HG02798 (cell line): ENCODE results near the gene DDR2.
"Not testable (repeated sequence)": the region's sequence is repeated elsewhere in the genome, so short reads cannot be mapped to it uniquely, and the experiment has no call there.

Source experiments
- ATAC-seq: cut with Tn5 transposase; IDR thresholded peaks from one replicate; pipeline ENCODE4 v1.9.1; 2021; ENCODE audit warnings: mild to moderate bottlenecking; ENCODE audit not compliant: unreplicated experiment, poor library complexity

Gene DDR2

DNA sequence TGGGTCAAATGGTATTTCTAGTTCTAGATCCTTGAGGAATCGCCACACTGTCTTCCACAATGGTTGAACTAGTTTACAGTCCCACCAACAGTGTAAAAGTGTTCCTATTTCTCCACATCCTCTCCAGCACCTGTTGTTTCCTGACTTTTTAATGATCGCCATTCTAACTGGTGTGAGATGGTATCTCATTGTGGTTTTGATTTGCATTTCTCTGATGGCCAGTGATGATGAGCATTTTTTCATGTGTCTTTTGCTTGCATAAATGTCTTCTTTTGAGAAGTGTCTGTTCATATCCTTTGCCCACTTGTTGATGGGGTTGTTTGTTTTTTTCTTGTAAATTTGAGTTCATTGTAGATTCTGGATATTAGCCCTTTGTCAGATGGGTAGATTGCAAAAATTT, 175.2 kb downstream of the DDR2 start:
- not testable (repeated sequence) for ATAC-seq

- ATAC-seq: not testable (repeated sequence)
These were observed 180.1 kb downstream of the DDR2 start for GRCh38 chr1:162812357-162812756.

DNA sequence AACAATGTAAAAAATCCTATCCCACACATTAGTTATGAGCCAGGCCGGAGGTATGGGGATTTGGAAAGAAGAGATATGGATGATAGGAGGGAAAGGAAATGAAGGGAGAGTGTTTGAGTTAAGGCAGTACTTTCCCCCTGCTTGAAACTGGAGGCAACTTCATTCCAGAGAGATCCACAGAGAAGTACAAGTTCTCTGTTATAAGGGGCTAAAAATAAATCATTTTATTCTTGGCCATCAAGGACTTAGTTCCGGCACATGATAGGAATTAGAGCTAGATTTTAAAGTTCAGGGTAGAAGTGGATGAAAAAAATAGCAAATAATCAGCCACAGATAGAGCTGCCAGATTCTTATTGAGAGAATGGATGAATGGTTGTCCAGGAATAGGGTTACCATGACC, 185.9 kb downstream of the DDR2 start:
- ATAC-seq: not testable (repeated sequence)

DNA sequence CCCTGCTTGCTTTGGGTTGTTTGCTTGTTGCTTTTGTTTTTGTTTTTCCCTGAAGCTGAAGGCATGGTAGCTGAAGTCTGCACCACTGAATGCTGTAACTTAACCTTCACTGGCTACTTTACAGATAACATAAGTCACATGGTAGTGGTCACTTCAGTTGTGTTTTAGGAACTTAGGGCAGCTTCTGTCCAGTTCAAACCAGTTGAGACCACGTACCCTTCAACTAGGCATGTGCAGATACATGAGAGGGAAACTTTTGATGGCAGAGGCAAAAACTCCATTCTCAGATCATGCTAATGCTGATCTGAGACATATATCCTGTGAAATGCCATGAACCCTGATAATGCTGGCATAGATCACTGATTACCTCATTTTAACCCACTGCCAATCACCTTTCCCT, 186.4 kb downstream of the DDR2 start:
- not testable (repeated sequence) for ATAC-seq

DNA sequence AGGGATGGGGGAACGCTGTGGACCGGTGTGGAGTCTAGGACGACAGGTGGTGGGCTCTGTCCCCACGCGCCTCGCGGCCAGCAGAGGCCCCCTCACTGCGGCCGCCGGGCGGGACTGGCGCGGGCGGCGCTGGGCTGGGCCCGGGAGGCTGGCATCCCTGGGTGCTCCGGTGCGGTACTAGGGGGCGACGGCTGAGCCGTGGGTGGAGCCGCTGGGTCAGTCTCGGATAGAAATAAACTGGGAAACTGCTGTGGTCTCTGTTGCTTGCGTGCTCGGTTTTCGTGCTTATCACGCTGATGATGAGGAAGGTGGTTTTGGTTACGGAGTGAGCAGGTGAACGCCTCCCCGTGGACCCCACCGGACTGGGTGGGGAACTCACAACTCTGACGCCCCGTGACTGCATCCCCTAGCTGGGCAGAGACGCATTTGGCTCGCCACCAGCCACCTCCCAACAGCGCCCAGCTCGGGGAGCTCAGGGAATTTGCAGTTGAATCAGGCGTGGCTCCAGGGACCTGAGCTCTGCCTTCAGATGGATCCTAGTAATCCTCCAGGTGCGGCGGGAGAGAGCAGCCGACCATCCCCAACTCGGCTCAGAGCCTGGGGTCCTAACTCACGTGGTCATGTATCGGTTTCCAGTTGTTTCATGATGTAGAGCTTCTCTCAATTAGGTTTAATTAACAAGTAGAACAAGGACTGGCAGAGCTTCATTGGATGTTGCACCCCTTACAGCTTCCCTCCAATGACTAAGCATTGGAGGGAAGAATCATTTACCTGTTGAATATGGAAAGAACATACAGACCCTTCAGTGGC, 190.3 kb downstream of the DDR2 start:
- no peak for ATAC-seq

DNA sequence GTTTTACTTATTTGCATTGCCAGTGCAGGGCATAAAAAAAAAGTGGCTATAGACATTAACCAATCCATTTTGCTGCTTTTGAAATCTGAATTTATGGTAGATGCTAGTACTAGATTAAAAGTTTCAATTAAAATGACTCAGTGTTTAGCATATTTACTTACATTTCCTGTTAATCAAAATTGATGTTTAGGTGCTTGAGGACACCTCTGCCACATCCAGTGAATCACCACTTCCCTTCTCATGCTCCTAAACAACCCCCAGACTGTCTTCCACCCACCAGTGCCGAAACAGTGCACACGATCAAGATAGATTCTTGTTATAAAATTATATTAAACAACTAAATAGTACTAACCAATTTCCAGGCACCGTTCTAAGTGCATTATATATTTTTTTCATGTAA, 191.0 kb downstream of the DDR2 start:
- no peak for ATAC-seq

DNA sequence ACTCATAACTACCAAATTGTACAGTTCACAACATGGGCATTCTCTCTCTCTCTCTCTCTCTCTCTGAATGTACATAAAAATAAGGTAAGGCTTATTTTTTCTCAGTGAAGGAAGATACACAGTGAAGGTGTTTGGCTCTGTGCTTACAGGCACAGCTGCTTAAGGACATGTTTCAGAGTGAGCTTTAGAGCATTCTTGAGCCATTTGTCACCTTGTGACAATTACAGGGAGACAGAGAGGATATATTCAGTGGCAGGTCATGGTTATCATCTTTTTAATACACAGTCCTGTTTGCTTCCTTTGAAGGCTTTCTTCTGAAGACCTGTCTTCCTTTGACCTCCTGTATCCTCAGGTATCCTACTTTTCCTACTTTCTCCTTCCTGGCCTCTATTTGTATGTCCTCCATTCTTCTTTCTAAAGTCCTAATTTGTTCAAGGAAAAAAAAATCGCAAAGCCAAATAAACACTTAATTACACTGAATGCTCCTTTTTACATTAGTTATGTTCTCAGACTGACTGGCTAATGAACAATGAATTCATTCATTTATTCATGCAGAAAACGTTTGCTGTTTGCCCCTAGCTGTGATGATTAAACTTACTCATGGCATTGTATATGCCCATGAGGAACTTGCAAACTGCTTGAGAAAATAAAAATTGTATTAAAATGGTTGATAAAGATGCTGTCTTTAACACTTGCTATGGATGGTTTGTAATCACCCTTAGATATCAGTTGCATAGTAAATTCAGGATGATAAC, 191.7 kb downstream of the DDR2 start:
- ATAC-seq: no peak

DNA sequence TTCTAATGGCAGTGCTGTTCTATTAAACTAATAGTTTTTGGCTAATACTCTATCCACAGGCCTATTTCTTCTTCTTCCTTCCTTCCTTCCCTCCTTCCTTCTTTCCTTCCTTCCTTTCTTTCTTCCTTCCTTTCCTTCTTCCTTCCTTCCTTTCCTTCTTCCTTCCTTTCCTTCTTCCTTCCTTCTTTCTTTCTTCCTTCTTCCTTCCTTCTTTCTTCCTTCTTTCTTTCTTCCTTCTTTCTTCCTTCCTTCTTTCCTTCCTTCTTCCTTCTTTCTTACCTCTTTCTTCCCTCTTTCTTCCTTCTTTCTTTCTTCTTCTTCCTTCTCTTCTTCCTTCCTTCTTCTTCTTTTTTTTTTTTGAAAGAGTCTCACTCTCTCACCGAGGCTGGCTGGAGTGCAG, 197.0 kb downstream of the DDR2 start:
- ATAC-seq: no peak

DNA sequence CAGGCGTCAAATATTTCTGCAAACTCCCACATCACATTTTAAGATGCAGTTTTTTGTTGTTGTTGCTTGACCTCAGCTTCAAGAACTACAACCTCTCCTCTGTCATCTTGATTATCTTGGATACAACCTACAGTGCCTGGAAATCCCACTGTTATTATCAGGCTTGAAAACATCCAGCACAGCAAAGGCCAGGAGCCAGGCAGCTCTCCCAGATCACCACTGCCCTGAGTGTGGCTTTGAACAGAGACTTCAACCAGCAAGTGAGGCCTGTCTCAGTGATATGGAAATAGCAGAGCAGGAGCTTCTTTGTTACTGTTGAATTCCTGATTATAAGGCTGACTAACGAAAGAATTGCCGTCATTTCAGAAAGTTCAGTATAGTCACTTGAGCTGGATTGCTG, 200.2 kb downstream of the DDR2 start:
- no peak for ATAC-seq

DNA sequence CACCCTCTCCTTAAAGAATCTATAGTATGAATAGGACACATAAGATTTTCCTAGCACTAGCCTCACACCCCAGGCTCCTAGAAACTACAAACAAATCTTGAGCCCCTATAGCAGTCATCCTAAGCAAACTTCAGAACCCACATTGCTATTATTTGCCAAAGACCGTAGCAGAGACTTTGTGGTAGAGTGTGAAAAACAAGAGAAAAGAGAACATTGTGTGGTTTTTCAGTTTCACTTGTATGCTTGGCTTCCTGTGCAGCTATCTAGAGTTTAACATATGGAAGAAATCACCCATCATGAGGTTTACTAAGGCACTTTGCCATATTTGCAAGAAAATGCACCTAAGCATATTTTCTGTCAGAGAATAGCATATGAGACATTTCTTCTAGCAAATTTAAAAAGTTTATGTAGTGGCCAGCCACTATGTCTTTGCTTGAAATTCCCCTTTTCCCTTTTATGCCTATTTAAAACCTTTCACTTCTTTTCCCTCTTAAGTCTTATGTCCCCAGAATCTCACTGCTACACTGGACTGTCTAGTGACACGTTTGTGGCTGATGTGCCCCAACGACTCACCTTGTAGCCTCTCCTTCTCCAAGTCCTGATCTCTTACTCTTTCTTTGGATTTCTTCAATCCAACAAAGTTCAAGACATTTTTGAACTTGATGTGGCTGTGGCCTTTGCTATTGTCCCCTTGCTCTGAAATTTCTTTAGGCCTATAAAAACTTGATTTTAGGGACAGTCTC, 203.1 kb downstream of the DDR2 start:
- peak; percentile 86 for ATAC-seq
